Fibroblast of mammary gland (primary cell): ENCODE results near the gene SVIL.

Source experiments
- DNase-seq: peaks from one replicate; pipeline ENCODE4 v3.0.0-alpha.2; 2010; ENCODE audit warnings: low read depth
- H3K4me3 ChIP-seq: 2 replicates; pipeline ENCODE4 v1.5.1; 2011; ENCODE audit warnings: low read depth, mild to moderate bottlenecking, low read length, moderate library complexity; ENCODE audit not compliant: control insufficient read depth
- TF ChIP-seq, protein P1 (sequence below): conservative IDR thresholded peaks from 2 replicates; pipeline ENCODE4 v1.5.1; 2011; ENCODE audit warnings: low read depth, low read length, inconsistent platforms; ENCODE audit not compliant: control insufficient read depth, insufficient read depth

SVIL gene

DNA sequence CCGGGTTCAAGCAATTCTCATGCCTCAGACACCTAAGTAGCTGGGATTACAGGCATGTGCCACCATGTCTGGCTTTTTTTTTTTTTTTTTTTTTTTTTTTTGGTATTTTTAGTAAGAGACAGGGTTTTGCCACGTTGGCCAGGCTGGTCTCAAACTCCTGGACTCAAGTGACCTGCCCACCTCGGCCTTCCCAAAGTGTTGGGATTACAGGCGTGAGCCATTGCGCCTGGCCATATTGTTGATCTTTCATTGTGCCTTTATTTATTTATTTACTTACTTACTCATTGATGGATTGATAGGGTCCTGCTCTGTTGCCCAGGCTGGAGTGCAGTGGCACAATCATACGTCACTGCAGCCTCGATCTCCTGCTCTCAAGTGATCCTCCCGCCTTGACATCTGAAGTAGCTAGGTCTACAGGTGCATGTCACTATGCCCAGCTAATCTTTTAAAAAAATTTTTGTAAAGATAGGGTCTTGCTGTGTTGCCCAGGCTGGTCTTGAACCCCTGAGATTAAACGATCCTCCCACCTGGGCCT is 30.4 kb downstream of the SVIL start:
- DNase-seq = no peak
- TF ChIP-seq, protein P1, sequence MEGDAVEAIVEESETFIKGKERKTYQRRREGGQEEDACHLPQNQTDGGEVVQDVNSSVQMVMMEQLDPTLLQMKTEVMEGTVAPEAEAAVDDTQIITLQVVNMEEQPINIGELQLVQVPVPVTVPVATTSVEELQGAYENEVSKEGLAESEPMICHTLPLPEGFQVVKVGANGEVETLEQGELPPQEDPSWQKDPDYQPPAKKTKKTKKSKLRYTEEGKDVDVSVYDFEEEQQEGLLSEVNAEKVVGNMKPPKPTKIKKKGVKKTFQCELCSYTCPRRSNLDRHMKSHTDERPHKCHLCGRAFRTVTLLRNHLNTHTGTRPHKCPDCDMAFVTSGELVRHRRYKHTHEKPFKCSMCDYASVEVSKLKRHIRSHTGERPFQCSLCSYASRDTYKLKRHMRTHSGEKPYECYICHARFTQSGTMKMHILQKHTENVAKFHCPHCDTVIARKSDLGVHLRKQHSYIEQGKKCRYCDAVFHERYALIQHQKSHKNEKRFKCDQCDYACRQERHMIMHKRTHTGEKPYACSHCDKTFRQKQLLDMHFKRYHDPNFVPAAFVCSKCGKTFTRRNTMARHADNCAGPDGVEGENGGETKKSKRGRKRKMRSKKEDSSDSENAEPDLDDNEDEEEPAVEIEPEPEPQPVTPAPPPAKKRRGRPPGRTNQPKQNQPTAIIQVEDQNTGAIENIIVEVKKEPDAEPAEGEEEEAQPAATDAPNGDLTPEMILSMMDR = no peak
- no peak overlapping the region for H3K4me3 ChIP-seq

DNA sequence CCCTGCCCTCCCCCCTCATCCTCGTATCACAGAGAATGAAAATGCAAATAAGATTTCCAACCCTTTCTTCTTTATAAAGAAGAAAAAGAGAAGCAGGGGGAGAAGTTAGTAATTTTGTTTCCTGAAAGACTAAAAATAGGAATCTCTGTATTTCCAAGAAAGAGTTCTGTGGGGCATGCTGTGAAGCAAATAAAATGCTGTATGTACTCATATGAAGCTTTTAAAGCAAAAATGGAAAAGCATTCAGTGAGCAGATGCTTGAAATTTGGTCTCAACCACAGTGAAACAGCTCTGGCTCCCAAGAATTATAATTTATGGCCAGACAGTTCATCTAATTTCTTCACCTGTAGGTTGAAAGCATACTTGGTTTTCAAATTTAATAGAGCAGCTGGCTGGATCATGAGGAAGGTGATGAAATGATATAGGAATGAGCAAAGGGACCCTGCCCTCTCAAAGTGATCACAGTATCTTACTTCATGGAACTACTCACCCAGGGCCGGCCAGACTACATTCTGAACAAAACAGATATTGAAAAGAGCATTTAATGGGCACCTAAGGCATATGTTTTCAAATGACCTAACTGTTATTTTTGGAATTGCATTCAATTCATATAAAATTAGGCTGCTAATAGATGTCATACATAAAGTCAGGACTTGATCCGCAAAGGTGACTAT is 31.4 kb downstream of the SVIL start:
- H3K4me3 ChIP-seq = no peak overlapping the region
- TF ChIP-seq, protein P1 = no peak

GRCh38 chr10:29600821-29601220 is 34.0 kb downstream of the SVIL start:
- no peak overlapping the region for H3K4me3 ChIP-seq
- peak; percentile 29 for DNase-seq
- TF ChIP-seq, protein P1 = no peak

More for the DNA sequence above, 31.4 kb downstream of the SVIL start:
- no peak for DNase-seq

DNA sequence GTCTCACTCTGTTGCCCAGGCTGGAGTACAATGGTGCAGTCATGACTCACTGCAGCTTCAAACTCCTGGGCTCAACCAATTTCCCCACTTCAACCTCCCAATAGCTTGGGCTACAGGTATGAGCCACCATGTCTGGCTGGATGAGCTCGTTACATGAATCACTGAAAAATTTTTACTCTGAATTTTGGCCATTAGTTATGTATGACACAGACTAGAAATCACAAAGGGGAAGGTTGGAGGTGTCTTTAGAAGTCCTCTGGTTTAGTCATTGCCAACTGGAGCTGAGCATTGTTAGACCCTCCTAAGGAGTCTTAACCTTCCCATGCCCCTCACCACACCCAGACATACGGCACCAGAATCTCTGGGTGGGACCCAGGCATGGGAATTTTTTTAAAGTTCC is 34.7 kb downstream of the SVIL start:
- peak; percentile 35 for DNase-seq
- H3K4me3 ChIP-seq = no peak overlapping the region
- TF ChIP-seq, protein P1 = no peak

- H3K4me3 ChIP-seq = no peak overlapping the region
- DNase-seq = peak; percentile 40
- TF ChIP-seq, protein P1 = no peak
These were observed 35.9 kb downstream of the SVIL start for GRCh38 chr10:29598851-29599311.

GRCh38 chr10:29596826-29597225 is 37.9 kb downstream of the SVIL start:
- DNase-seq = no peak
- no peak overlapping the region for H3K4me3 ChIP-seq
- TF ChIP-seq, protein P1 = no peak
